ENCODE results near the gene KRT4. TPM values are rescaled to one million over a fixed set of nuclear protein-coding genes. Genes with fewer than 3 reads are reported as not detected.
"Not testable (repeated sequence)": the region's sequence is repeated elsewhere in the genome, so short reads cannot be mapped to it uniquely, and the experiment has no call there.

Gene KRT4
- total RNA-seq (2014; rRNA removed; shearing (Covaris generic)): not detected in 2 replicates

GRCh38 chr12:52813885-52814709 lies at the start of gene KRT4:
Gene KRT4, minus strand, starts transcription at chr12:52814116. Its CDS starts 58 bp downstream, at chr12:52814058.
- no peak for DNase-seq (ENCODE audit: low read depth)

- DNase-seq (ENCODE audit: low read depth): no peak
These were observed 48.1 kb upstream of the KRT4 start for GRCh38 chr12:52862023-52862422.

GRCh38 chr12:52861511-52861910 lies 47.6 kb upstream of the KRT4 start:
- DNase-seq (ENCODE audit: low read depth): no peak

GRCh38 chr12:52860102-52860823 lies 46.3 kb upstream of the KRT4 start:
- DNase-seq (ENCODE audit: low read depth): peak; percentile 48

GRCh38 chr12:52857500-52857899 lies 43.6 kb upstream of the KRT4 start:
- DNase-seq (ENCODE audit: low read depth): no peak

- DNase-seq (ENCODE audit: low read depth): no peak
These were observed 42.9 kb upstream of the KRT4 start for GRCh38 chr12:52856787-52857186.

- not testable (repeated sequence) for DNase-seq (ENCODE audit: low read depth)
These were observed 42.2 kb upstream of the KRT4 start for GRCh38 chr12:52856077-52856476.

GRCh38 chr12:52851787-52852186 lies 37.9 kb upstream of the KRT4 start:
- no peak for DNase-seq (ENCODE audit: low read depth)

GRCh38 chr12:52850681-52851080 lies 36.8 kb upstream of the KRT4 start:
- no peak for DNase-seq (ENCODE audit: low read depth)

- DNase-seq (ENCODE audit: low read depth): no peak
These were observed 35.6 kb upstream of the KRT4 start for GRCh38 chr12:52849511-52849910.

GRCh38 chr12:52848661-52849255 lies 34.8 kb upstream of the KRT4 start, which contains the start of gene KRT78:
Gene KRT78, minus strand, starts transcription at chr12:52848994. Its CDS starts 64 bp downstream, at chr12:52848930.
- DNase-seq (ENCODE audit: low read depth): no peak

- DNase-seq (ENCODE audit: low read depth): peak; percentile 91
These were observed 33.6 kb upstream of the KRT4 start for GRCh38 chr12:52847335-52848102.

GRCh38 chr12:52846356-52846970 lies 32.5 kb upstream of the KRT4 start:
- DNase-seq (ENCODE audit: low read depth): no peak

- DNase-seq (ENCODE audit: low read depth): no peak
These were observed 32.0 kb upstream of the KRT4 start for GRCh38 chr12:52845946-52846345.

GRCh38 chr12:52844386-52844785 lies 30.5 kb upstream of the KRT4 start:
- no peak for DNase-seq (ENCODE audit: low read depth)

GRCh38 chr12:52839436-52840105 lies 25.7 kb upstream of the KRT4 start:
- no peak for DNase-seq (ENCODE audit: low read depth)

GRCh38 chr12:52838609-52839435 lies 24.9 kb upstream of the KRT4 start:
- DNase-seq (ENCODE audit: low read depth): no peak

GRCh38 chr12:52837781-52838608 lies 24.1 kb upstream of the KRT4 start:
- peak; percentile 51 for DNase-seq (ENCODE audit: low read depth)

GRCh38 chr12:52837413-52837741 lies 23.5 kb upstream of the KRT4 start:
- DNase-seq (ENCODE audit: low read depth): peak; percentile 96
